ENCODE results near the gene REXO5.
"Not testable (repeated sequence)": the region's sequence is repeated elsewhere in the genome, so short reads cannot be mapped to it uniquely, and the experiment has no call there.

Gene REXO5

GRCh38 chr16:20799599-20799998, 6.7 kb upstream of the REXO5 start:
- peak; percentile 61 for DNase-seq (ENCODE audit: low spot score)

GRCh38 chr16:20801278-20801677, 5.0 kb upstream of the REXO5 start:
- no peak for DNase-seq (ENCODE audit: low spot score)

- no peak for DNase-seq (ENCODE audit: low spot score)
These were observed 3.2 kb upstream of the REXO5 start for GRCh38 chr16:20803192-20803560.

GRCh38 chr16:20803561-20804214, 2.6 kb upstream of the REXO5 start:
- no peak for DNase-seq (ENCODE audit: low spot score)

GRCh38 chr16:20805684-20806167, 601 bp upstream of the REXO5 start:
- DNase-seq (ENCODE audit: low spot score): not testable (repeated sequence)

GRCh38 chr16:20807862-20808261, 1.5 kb downstream of the REXO5 start:
- no peak for DNase-seq (ENCODE audit: low spot score)

GRCh38 chr16:20811889-20812439, 5.6 kb downstream of the REXO5 start:
- no peak for DNase-seq (ENCODE audit: low spot score)

GRCh38 chr16:20812510-20812909, 6.2 kb downstream of the REXO5 start:
- DNase-seq (ENCODE audit: low spot score): no peak

- DNase-seq (ENCODE audit: low spot score): no peak
These were observed 8.5 kb downstream of the REXO5 start for GRCh38 chr16:20814784-20815183.

GRCh38 chr16:20818929-20819585, 12.7 kb downstream of the REXO5 start:
- no peak for DNase-seq (ENCODE audit: low spot score)

GRCh38 chr16:20821682-20822081, 15.4 kb downstream of the REXO5 start:
- no peak for DNase-seq (ENCODE audit: low spot score)

- DNase-seq (ENCODE audit: low spot score): no peak
These were observed 16.4 kb downstream of the REXO5 start for GRCh38 chr16:20822521-20823325.

GRCh38 chr16:20826039-20826566, 19.8 kb downstream of the REXO5 start:
- no peak for DNase-seq (ENCODE audit: low spot score)

GRCh38 chr16:20829536-20829935, 23.2 kb downstream of the REXO5 start:
- no peak for DNase-seq (ENCODE audit: low spot score)

- no peak for DNase-seq (ENCODE audit: low spot score)
These were observed 24.0 kb downstream of the REXO5 start for GRCh38 chr16:20830372-20830771.

GRCh38 chr16:20833086-20833485, 26.8 kb downstream of the REXO5 start:
- DNase-seq (ENCODE audit: low spot score): no peak

- DNase-seq (ENCODE audit: low spot score): no peak
These were observed 31.9 kb downstream of the REXO5 start for GRCh38 chr16:20838240-20838639.

GRCh38 chr16:20839504-20839903, 33.2 kb downstream of the REXO5 start:
- DNase-seq (ENCODE audit: low spot score): no peak

- no peak for DNase-seq (ENCODE audit: low spot score)
These were observed 37.7 kb downstream of the REXO5 start for GRCh38 chr16:20844054-20844453.

GRCh38 chr16:20844588-20844987, 38.3 kb downstream of the REXO5 start:
- DNase-seq (ENCODE audit: low spot score): no peak

- DNase-seq (ENCODE audit: low spot score): no peak
These were observed 39.7 kb downstream of the REXO5 start for GRCh38 chr16:20846030-20846429.

- DNase-seq (ENCODE audit: low spot score): no peak
These were observed 40.2 kb downstream of the REXO5 start for GRCh38 chr16:20846551-20846950.
